HS-27A (cell line): ENCODE measurements around the gene SLC37A3.
"Not testable (repeated sequence)": the region's sequence is repeated elsewhere in the genome, so short reads cannot be mapped to it uniquely, and the experiment has no call there.

Experiments
- DNase-seq: peaks from one replicate; pipeline ENCODE4 v3.0.0-alpha.2; 2012; ENCODE audit warnings: low read depth, missing footprints

The SLC37A3 gene

GRCh38 chr7:140314573-140315480 lies 83.5 kb downstream of the SLC37A3 start:
- no peak for DNase-seq

- no peak for DNase-seq
Measured at GRCh38 chr7:140312141-140312846, 86.0 kb downstream of the SLC37A3 start.

GRCh38 chr7:140311128-140311527 lies 87.2 kb downstream of the SLC37A3 start:
- DNase-seq: not testable (repeated sequence)

- DNase-seq: no peak
Measured at GRCh38 chr7:140310337-140311002, 87.9 kb downstream of the SLC37A3 start.

- no peak for DNase-seq
Measured at GRCh38 chr7:140308060-140308459, 90.3 kb downstream of the SLC37A3 start.

DNA sequence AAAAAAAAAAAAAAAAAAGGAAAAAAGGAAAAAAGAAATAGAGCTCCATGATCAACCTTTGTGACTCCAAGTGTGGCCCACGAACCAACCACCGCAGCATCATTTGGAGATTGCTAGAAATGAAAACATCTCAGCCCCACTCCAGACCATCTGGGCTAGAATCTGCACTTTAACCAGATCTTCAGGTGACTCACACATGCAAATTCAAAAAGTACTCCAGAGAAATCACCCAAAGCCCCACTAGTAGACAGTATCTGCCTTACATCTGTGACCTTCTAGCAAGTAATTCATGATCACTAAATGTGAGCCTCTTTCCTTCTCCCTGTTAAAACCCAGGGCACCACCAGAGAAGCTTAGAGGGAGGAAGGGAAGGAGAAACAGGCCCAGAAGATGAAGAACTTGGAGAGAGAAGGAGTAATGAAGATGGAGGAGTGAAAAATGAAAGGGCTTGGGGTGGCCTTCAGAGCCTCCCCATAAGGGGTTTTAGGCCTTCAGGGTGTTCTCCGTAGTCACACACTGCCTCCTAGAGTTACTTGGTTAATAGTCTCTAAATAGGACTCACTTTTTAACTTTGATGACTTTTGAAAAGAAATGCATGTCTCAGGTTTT lies 94.0 kb downstream of the SLC37A3 start:
- DNase-seq: no peak

DNA sequence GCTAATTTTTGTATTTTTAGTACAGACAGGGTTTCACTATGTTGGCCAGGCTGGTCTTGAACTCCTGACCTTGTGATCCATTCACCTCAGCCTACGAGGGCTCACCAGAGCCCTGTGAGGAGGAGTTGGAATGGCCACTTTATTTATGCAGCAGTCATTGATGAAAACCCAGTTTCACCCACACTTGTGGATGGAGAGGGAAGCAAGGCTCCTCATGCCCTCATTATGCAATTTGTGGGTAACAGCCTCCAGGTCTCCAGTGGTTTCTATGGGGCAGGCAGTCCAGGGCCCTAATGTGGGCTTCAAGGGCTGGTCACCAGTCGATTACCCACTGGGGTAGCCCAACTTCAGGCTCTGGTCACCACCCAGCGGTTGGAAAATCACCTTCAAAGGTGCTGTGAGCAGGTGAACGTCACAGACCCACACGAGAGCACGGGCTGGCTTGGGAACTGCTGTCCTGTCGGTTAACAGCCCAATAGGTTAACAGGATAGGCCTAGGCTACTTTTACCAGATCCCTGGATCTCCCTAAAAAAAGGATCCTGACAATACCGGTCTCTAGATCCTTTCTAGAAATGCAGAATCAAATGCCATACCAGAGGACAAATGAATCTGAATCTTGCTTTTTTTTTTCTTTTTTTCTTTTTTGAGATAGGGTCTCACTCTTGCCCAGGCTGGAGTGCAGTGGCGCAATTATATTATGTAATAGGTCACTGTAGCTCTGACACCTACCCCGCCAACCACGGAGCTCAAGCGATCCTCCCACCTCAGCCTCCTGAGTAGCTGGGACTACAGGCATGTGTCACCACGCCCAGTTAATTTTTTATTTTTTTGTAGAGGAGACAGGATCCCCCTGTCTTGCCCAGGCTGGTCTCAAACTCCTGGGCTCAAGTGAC lies 97.8 kb downstream of the SLC37A3 start:
- no peak for DNase-seq

GRCh38 chr7:140298213-140298612 lies 100.1 kb downstream of the SLC37A3 start:
- DNase-seq: no peak

DNA sequence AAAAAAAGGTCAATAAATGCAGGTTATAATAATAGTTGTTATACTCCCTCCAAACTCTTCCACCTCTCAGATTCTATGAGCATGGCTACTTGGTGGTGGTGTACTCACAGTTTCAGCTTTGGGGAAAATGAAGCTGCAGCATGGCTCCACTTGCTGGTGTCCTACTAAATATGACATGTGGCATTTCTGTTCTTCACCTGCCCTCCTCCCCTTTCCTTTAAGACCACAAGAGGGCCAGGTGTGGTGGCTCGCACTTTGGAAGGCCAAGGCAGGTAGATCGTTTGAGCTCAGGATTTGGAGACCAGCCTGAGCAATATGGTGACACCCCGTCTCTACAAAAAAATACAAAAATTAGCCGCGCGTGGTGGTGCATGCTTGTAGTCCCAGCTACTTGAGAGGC lies 101.1 kb downstream of the SLC37A3 start:
- DNase-seq: no peak

DNA sequence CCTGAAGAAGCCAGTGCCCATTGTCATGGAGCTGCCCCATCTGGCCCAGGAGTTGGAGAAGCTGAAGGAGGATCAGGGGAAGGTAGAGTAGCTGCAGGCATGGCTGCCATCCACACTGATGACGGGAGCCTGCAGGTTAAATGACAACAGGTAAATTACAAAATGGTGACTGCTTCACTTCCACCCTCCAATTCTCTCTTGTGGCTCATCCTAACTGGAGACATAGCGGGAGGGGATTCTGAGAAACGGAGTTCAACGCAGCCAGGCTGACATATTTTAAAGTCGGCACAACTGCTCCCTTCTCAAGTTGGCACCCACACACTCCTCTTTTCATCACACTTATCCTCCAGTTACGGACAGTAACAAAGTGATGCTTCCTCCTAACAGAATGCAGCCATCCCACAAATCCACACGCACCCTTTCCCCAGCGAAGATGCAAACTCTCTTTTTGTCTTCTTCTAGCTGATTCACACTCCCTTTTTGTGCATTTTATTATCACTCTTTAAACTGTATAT lies 103.0 kb downstream of the SLC37A3 start:
- no peak for DNase-seq

GRCh38 chr7:140294454-140294853 lies 103.9 kb downstream of the SLC37A3 start:
- DNase-seq: no peak

DNA sequence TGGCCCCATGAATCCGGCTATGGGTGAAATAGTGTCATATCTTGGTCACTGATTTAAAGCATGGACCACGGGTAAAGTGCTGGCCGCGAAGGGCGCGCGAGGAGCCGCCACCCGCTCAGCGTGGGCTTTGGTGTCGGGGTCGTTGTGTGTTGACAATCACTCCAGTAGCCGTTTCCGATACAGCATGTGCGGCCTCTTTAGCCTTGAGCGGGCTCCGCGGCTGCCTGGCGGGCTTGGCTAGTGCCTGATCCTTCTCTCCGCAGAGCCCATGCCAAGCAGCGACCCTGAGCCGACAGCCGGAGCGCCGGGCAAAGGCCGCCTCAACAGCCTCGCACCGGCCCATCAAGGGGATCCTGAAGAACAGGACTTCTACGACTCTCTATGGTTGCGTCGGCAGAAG lies 105.9 kb downstream of the SLC37A3 start:
- DNase-seq: no peak

- no peak for DNase-seq
Measured at GRCh38 chr7:140289804-140290203, 108.5 kb downstream of the SLC37A3 start.

GRCh38 chr7:140287988-140288387 lies 110.3 kb downstream of the SLC37A3 start:
- DNase-seq: no peak

- no peak for DNase-seq
Measured at GRCh38 chr7:140285938-140286337, 112.4 kb downstream of the SLC37A3 start.

- DNase-seq: no peak
Measured at GRCh38 chr7:140284062-140284461, 114.3 kb downstream of the SLC37A3 start.
